Small intestine (tissue), 7 donors: ENCODE measurements around the gene DUOXA2. TPM values are rescaled to one million over a fixed set of nuclear protein-coding genes. Genes with fewer than 3 reads are reported as not detected.

Experiments used
- DNase-seq, 2 donors: peaks; one replicate each; pipeline versions ENCODE4 v3.0.0 to v3.0.0-alpha.2; 2013
- FAIRE-seq: peaks from 2 replicates; lab custom pipeline; 2012; peaks lifted over from hg19 to GRCh38; lab: Jason Lieb, UNC
- H3K27ac ChIP-seq, 3 donors: one replicate each; pipeline ENCODE4 v1.5.1; 2013; ENCODE audit warnings: low read length in 2 of 3, mild to moderate bottlenecking in 2 of 3, control low read depth in 1 of 3, inconsistent platforms in 1 of 3, low read depth in 1 of 3, moderate library complexity in 1 of 3
- H3K27me3 ChIP-seq, 3 donors: one replicate each; pipeline ENCODE4 v1.6.1; 2013; ENCODE audit warnings: low read length in 3 of 3, inconsistent platforms in 1 of 3; ENCODE audit not compliant: control insufficient read depth in 3 of 3, insufficient read depth in 3 of 3
- H3K36me3 ChIP-seq, 3 donors: one replicate each; pipeline ENCODE4 v1.6.1; 2013; ENCODE audit warnings: low read length in 3 of 3, inconsistent platforms in 1 of 3, low read depth in 1 of 3, mild to moderate bottlenecking in 1 of 3, moderate library complexity in 1 of 3; ENCODE audit not compliant: control insufficient read depth in 3 of 3, insufficient read depth in 2 of 3
- H3K4me1 ChIP-seq, 3 donors: one replicate each; pipeline ENCODE4 v1.6.1; 2013; ENCODE audit warnings: low read length in 2 of 3, inconsistent platforms in 1 of 3, low read depth in 1 of 3, mild to moderate bottlenecking in 1 of 3, moderate library complexity in 1 of 3; ENCODE audit not compliant: control insufficient read depth in 3 of 3, insufficient read depth in 2 of 3
- H3K4me3 ChIP-seq, 3 donors: one replicate each; pipeline ENCODE4 v1.5.1; 2013; ENCODE audit warnings: low read length in 3 of 3, control low read depth in 1 of 3, inconsistent platforms in 1 of 3, low read depth in 1 of 3, mild to moderate bottlenecking in 1 of 3, moderate library complexity in 1 of 3
- H3K9me3 ChIP-seq, 2 donors: one replicate each; pipeline ENCODE4 v1.6.1; 2013; ENCODE audit warnings: low read depth in 1 of 2, low read length in 1 of 2; ENCODE audit not compliant: control insufficient read depth in 2 of 2, insufficient read depth in 1 of 2
- WGBS, 3 donors: extraction: QIAGEN DNeasy Blood & Tissue Kit; methylation state at CpG; one replicate each; pipeline ENCODE4 v1.1.7; 2013; 5-methylcytosine and 5-hydroxymethylcytosine counted together
- polyA plus RNA-seq, 4 donors: library from polyadenylated mRNA; stranded (reverse) in 3 of 4; unstranded in 1 of 4; fragments of 200-250 nt in 3 of 4; fragments of 120-200 nt in 1 of 4; gene quantifications; one replicate each; pipeline versions ENCODE4 v1.2.1 to v1.2.3, GENCODE V29; 2013
- donor health status: healthy with polysubstance abuse.
- donor health status: control.
- donor health status: control.
- donor health status: Bipolar disorder and iron deficiency.
- donor health status: healthy.

The DUOXA2 gene
- polyA plus RNA-seq, 4 donors: 0.12 to 7.5 TPM; not detected in 2

- 10 to 12% (median 11%) methylated on average over 6 to 7 of the region's 7 CpGs for WGBS, 3 donors
- FAIRE-seq (no peak), DNase-seq (peak; percentile 68 to 87)
- peaks cover 0 to 3% (median 3%) of the 10 kb centered on the region in 3 donors for H3K4me1 ChIP-seq
- H3K9me3 ChIP-seq: no peaks in the 10 kb centered on the region
- no peak overlapping the region for H3K27ac ChIP-seq
- H3K36me3 ChIP-seq: peaks cover 0 to 7% (median 0%) of the 10 kb centered on the region in 3 donors
- H3K27me3 ChIP-seq: no peaks in the 10 kb centered on the region
- H3K4me3 ChIP-seq: no peak overlapping the region
These were observed 48.8 kb downstream of the DUOXA2 start for GRCh38 chr15:45162771-45163507.

GRCh38 chr15:45163508-45163856 lies 49.4 kb downstream of the DUOXA2 start:
- Histone ChIP-seq H3K4me1 (peaks cover 0 to 3% (median 3%) of the 10 kb centered on the region in 3 donors), H3K27me3 (no peaks in the 10 kb centered on the region), H3K27ac (no peak overlapping the region), H3K36me3 (peaks cover 0 to 9% (median 0%) of the 10 kb centered on the region in 3 donors), H3K4me3 (no peak overlapping the region), H3K9me3 (no peaks in the 10 kb centered on the region)
- no peak for FAIRE-seq
- WGBS, 3 donors: 69 to 84% (median 84%) methylated on average over 9 of the region's 9 CpGs
- no peak for DNase-seq

DNA sequence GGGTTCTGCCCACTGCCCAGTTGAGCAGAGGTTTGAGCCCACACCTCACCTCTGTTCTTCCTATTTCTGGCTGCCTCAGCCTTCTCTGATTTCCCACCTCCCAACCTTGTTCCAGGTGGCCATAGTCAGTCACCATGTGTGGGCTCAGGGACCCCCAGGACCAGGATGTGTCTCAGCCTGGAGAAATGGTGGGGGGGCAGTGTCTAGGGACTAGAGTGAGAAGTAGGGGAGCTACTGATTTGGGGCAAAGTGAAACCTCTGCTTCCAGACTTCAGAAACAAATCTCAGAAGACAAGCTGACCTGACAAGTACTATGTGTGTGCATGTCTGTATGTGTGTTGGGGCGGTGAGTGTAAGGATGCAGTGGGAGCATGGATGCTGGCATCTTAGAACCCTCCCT lies 50.8 kb downstream of the DUOXA2 start:
- Histone ChIP-seq H3K27ac (no peak overlapping the region), H3K4me3 (no peak overlapping the region), H3K36me3 (peaks cover 0 to 15% (median 0%) of the 10 kb centered on the region in 3 donors), H3K27me3 (no peaks in the 10 kb centered on the region), H3K4me1 (peaks cover 0 to 3% (median 3%) of the 10 kb centered on the region in 3 donors), H3K9me3 (no peaks in the 10 kb centered on the region)
- DNase-seq (no peak), FAIRE-seq (no peak)
- 73 to 100% (median 97%) methylated on average over 1 of the region's 1 CpG for WGBS, 3 donors

GRCh38 chr15:45165536-45165935 lies 51.4 kb downstream of the DUOXA2 start:
- FAIRE-seq (no peak), DNase-seq (no peak)
- Histone ChIP-seq H3K27me3 (no peaks in the 10 kb centered on the region), H3K4me3 (no peak overlapping the region), H3K36me3 (peaks cover 0 to 16% (median 0%) of the 10 kb centered on the region in 3 donors), H3K4me1 (peaks cover 0 to 3% (median 3%) of the 10 kb centered on the region in 3 donors), H3K27ac (peak overlapping the region in 1 of 3 donors; percentile 96), H3K9me3 (no peaks in the 10 kb centered on the region)
- WGBS, 3 donors: 68 to 83% (median 83%) methylated on average over 5 of the region's 5 CpGs

DNA sequence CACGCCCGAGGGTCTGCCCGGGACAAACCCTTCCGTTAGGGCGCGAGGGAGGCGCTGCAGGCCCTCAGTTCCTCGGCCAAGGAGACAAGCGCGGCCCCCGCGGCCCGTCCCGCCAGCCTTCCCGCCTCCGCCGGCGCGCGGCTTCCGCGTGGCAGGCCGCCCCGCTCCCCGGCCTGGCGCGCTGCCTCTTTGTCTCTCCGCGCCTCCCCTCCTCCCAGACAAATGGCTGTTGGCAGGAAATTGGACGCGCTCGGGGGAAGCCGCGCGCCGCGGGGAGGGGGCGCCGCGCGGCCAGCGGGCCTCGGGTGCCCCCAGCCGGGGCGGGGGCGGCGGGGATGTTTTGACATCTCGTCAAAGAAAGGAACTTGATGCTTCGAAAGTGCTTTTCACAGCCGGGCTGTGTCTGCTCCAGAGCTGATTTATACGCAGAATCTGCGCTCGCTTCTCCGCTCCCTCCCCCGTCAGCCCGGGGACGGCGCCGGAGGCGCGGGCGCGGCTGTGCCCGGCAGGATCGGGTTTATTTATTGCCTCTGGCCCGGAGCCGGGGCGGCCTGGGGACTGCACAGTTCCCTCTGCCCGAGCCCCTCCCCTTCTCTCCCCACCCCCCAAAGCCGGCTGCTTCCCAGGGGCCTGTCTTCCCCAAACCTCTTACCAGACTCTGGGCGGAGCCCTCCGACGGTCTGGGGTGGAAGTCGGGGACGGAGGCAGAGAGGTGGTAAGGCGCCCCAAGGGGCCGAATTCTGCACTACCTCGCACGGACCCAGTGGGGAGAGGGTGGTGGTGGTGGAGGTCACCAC lies 52.9 kb downstream of the DUOXA2 start:
- Histone ChIP-seq H3K36me3 (peaks cover 0 to 22% (median 0%) of the 10 kb centered on the region in 3 donors), H3K4me1 (peaks cover 0 to 3% (median 3%) of the 10 kb centered on the region in 3 donors), H3K27ac (peak overlapping the region; percentile 81 to 96 (median 89)), H3K27me3 (no peaks in the 10 kb centered on the region), H3K4me3 (peak overlapping the region; percentile 54 to 70 (median 68)), H3K9me3 (no peaks in the 10 kb centered on the region)
- FAIRE-seq: no peak
- 0 to 1% (median 1%) methylated on average over 46 to 79 of the region's 79 CpGs for WGBS, 3 donors
- DNase-seq: peak; percentile 86

- H3K4me3 ChIP-seq: peak overlapping the region; percentile 54 to 70 (median 68)
- FAIRE-seq: no peak
- no peaks in the 10 kb centered on the region for H3K9me3 ChIP-seq
- no peak for DNase-seq
- peaks cover 0 to 28% (median 0%) of the 10 kb centered on the region in 3 donors for H3K36me3 ChIP-seq
- H3K27me3 ChIP-seq: no peaks in the 10 kb centered on the region
- 63 to 68% (median 64%) methylated on average over 9 of the region's 9 CpGs for WGBS, 3 donors
- peak overlapping the region; percentile 81 to 96 (median 89) for H3K27ac ChIP-seq
- peaks cover 0 to 3% (median 3%) of the 10 kb centered on the region in 3 donors for H3K4me1 ChIP-seq
These were observed 53.6 kb downstream of the DUOXA2 start for GRCh38 chr15:45167631-45168205.

Other genes with a start within 250 kb of the DUOXA2 start
- not detected for gene TERB2, start 157.6 kb upstream of the DUOXA2 start, polyA plus RNA-seq
- 10 to 100 TPM; 13.4 to 78.2 (median 26.6) TPM for gene SORD, start 91.1 kb upstream of the DUOXA2 start, polyA plus RNA-seq
- gene DUOX2, start 154 bp upstream of the DUOXA2 start, polyA plus RNA-seq: 1 to 10 TPM in 1 of 4 donors, under 1 TPM in 1, not detected in 2; 0.38 to 8.7 TPM
- gene DUOXA1, start 15.6 kb downstream of the DUOXA2 start, polyA plus RNA-seq: under 1 TPM; 0.18 to 0.89 (median 0.37) TPM
- 1 to 10 TPM in 1 of 4 donors, under 1 TPM in 2, not detected in 1; 0.33 to 2.5 (median 0.67) TPM for gene DUOX1, start 15.7 kb downstream of the DUOXA2 start, polyA plus RNA-seq
- gene SHF, start 73.6 kb downstream of the DUOXA2 start, polyA plus RNA-seq: 10 to 100 TPM in 3 of 4 donors, 1 to 10 TPM in 1; 9.5 to 25.0 (median 11.6) TPM
- gene SLC28A2, start 137.9 kb downstream of the DUOXA2 start, polyA plus RNA-seq: 10 to 100 TPM in 3 of 4 donors, 1 to 10 TPM in 1; 5.4 to 47.1 (median 33.3) TPM